ENCODE data around the gene CSF2. TPM values are rescaled to one million over a fixed set of nuclear protein-coding genes. Genes with fewer than 3 reads are reported as not detected.

The CSF2 gene
- total RNA-seq, 1 experiment from 2014 or later = 0.30 TPM

GRCh38 chr5:132087176-132087575, 13.6 kb downstream of the CSF2 start:
- H3K9ac ChIP-seq (ENCODE audit: low read length) = no peak overlapping the region
- no peak overlapping the region for H2AFZ ChIP-seq (ENCODE audit: low read depth, low read length, poor library complexity, severe bottlenecking)
- RAD21 ChIA-PET (ENCODE audit: low non-redundant PET in 1 of 2, low total read pairs in 2 of 2, uncharacterized antibody in 2 of 2, unreplicated experiment in 2 of 2) = no interaction called here
- peaks cover 7 to 18% of the 10 kb centered on the region in 2 experiments; a peak in 3 of 4 replicates for H3K4me1 ChIP-seq (ENCODE audit: control insufficient read depth in 1 of 2, insufficient read depth in 2 of 2, low read length in 2 of 2)
- CTCF ChIA-PET = no interaction called here
- TF ChIP-seq FOSL1 (IDR thresholded peaks at IDR 0.05; ENCODE audit: low read depth) (no peak), SP1 (IDR thresholded peaks at IDR 0.05; ENCODE audit: low read depth) (no peak), POLR2A (IDR thresholded peaks at IDR 0.05; ENCODE audit: borderline replicate concordance, extremely low read depth, insufficient read depth, insufficient read length) (no peak), ZBTB33 (IDR thresholded peaks at IDR 0.05; ENCODE audit: extremely low read depth, insufficient replicate concordance, low read length) (no peak), EGR1 (IDR thresholded peaks at IDR 0.05; ENCODE audit: low read depth) (no peak), SRF (IDR thresholded peaks at IDR 0.05; ENCODE audit: low read depth) (no peak), TCF7L2 (IDR thresholded peaks at IDR 0.05; ENCODE audit: borderline replicate concordance, extremely low read depth, insufficient read depth, insufficient read length) (no peak), ZNF274 (IDR thresholded peaks at IDR 0.05; ENCODE audit: low read depth, low read length) (no peak), ELF1 (IDR thresholded peaks at IDR 0.05; ENCODE audit: borderline replicate concordance, low read depth) (no peak), CBX3 (IDR thresholded peaks at IDR 0.05; ENCODE audit: low read depth) (no peak), YY1 (IDR thresholded peaks at IDR 0.05; ENCODE audit: extremely low read depth, insufficient replicate concordance, low read depth, low read length) (no peak), ATF3 (IDR thresholded peaks at IDR 0.05) (no peak), EZH2phosphoT487 (IDR thresholded peaks at IDR 0.05; ENCODE audit: borderline replicate concordance) (no peak), SIN3A (IDR thresholded peaks at IDR 0.05; ENCODE audit: low read depth) (no peak), CTCF (IDR thresholded peaks at IDR 0.05 in 2 of 3, conservative IDR thresholded peaks at IDR 0.05 in 1 of 3; ENCODE audit: borderline replicate concordance in 1 of 3, insufficient read depth in 1 of 3, low read depth in 2 of 3, low read length in 2 of 3) (no peak), EZH2 (IDR thresholded peaks at IDR 0.05) (no peak), ZFX (IDR thresholded peaks at IDR 0.05) (no peak), MAX (IDR thresholded peaks at IDR 0.05) (no peak), JUND (IDR thresholded peaks at IDR 0.05) (no peak), RAD21 (IDR thresholded peaks at IDR 0.05; ENCODE audit: low read depth) (no peak)
- H4K20me1 ChIP-seq (ENCODE audit: insufficient read depth) = no peaks in the 10 kb centered on the region
- H3K27ac ChIP-seq (ENCODE audit: low read depth, low read length) = no peak overlapping the region
- intact Hi-C loops (cut with micrococcal nuclease) = no loop called here
- H3K27me3 ChIP-seq (ENCODE audit: insufficient read depth, low read length) = no peaks in the 10 kb centered on the region
- POLR2A ChIA-PET = no interaction called here
- H3K4me2 ChIP-seq (ENCODE audit: low read length) = no peak overlapping the region
- no peak overlapping the region for H3K4me3 ChIP-seq (replicated peaks in 1 of 2; ENCODE audit: low read depth in 1 of 2, low read length in 2 of 2)
- BruUV-seq (replicated peaks) = no TSS peak
- DNase-seq (ENCODE audit: low read depth, low spot score) (no peak), ATAC-seq (no peak)
- H3K9me3 ChIP-seq (ENCODE audit: control insufficient read depth in 1 of 2, insufficient read depth in 1 of 2, low read depth in 1 of 2, low read length in 2 of 2) = no peaks in the 10 kb centered on the region
- H3K9me2 ChIP-seq (ENCODE audit: insufficient read depth) = no peaks in the 10 kb centered on the region
- no peaks in the 10 kb centered on the region for H3K36me3 ChIP-seq (ENCODE audit: control insufficient read depth in 1 of 2, insufficient read depth in 2 of 2, low read length in 2 of 2)
- H3K79me2 ChIP-seq (ENCODE audit: insufficient read depth, low read length) = no peaks in the 10 kb centered on the region

All from HCT116 (cell line).